A673 (cell line): ENCODE data around the gene BIVM.

Source experiments
- EZH2 ChIP-seq: fragments of 200-600 bp; sonication (generic); IDR thresholded peaks from 2 replicates; pipeline ENCODE4 v1.6.1; 2017; ENCODE audit warnings: borderline replicate concordance, low read depth, mild to moderate bottlenecking, mixed read lengths, antibody characterized with exemption, low read length; ENCODE audit not compliant: poor library complexity, severe bottlenecking
- TF ChIP-seq, protein P1 (sequence below): fragments of 300-800, 200-600 bp; sonication (generic); conservative IDR thresholded peaks from 2 replicates; pipeline ENCODE4 v1.5.1; 2017; ENCODE audit warnings: low read depth, mild to moderate bottlenecking, antibody characterized with exemption, low read length, moderate library complexity, mixed read lengths

DNA sequence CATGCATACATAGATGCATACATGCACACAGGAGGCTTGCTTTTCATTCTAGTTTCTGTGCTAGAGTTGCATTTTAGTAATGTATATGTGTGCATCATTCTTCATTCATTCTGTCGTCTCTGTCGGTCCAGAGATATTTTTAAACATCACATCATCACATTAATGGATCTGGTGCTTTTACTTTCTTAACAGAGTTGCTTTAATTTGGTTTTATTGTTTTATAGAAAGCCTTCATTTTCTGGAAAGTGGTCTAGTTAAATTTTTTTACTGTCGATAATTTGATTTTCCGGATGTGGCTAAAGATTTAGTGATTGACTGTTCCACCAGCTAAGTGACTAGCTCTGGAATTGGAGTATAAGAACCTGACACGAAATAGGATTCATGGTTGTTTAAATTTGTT is 16.9 kb downstream of the BIVM start:
- TF ChIP-seq, protein P1, sequence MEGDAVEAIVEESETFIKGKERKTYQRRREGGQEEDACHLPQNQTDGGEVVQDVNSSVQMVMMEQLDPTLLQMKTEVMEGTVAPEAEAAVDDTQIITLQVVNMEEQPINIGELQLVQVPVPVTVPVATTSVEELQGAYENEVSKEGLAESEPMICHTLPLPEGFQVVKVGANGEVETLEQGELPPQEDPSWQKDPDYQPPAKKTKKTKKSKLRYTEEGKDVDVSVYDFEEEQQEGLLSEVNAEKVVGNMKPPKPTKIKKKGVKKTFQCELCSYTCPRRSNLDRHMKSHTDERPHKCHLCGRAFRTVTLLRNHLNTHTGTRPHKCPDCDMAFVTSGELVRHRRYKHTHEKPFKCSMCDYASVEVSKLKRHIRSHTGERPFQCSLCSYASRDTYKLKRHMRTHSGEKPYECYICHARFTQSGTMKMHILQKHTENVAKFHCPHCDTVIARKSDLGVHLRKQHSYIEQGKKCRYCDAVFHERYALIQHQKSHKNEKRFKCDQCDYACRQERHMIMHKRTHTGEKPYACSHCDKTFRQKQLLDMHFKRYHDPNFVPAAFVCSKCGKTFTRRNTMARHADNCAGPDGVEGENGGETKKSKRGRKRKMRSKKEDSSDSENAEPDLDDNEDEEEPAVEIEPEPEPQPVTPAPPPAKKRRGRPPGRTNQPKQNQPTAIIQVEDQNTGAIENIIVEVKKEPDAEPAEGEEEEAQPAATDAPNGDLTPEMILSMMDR, result no peak
- no peak for TF ChIP-seq EZH2
